ENCODE data around the gene PILRA.

Gene PILRA

GRCh38 chr7:100413889-100414288, 40.6 kb downstream of the PILRA start:
- no peak for DNase-seq

- no peak for DNase-seq
Measured at GRCh38 chr7:100415448-100415847, 42.2 kb downstream of the PILRA start.

GRCh38 chr7:100418930-100419659, 45.8 kb downstream of the PILRA start:
- DNase-seq, result no peak

- DNase-seq, result no peak
Measured at GRCh38 chr7:100419660-100420226, 46.5 kb downstream of the PILRA start.

- DNase-seq, result no peak
Measured at GRCh38 chr7:100423315-100423714, 50.0 kb downstream of the PILRA start.

GRCh38 chr7:100425347-100425746, 52.1 kb downstream of the PILRA start:
- no peak for DNase-seq

- no peak for DNase-seq
Measured at GRCh38 chr7:100426516-100426915, 53.2 kb downstream of the PILRA start.

- DNase-seq, result no peak
Measured at GRCh38 chr7:100427762-100428198, 54.5 kb downstream of the PILRA start.

- peak; percentile 97 to 99 for DNase-seq
Measured at GRCh38 chr7:100428199-100428966, 55.1 kb downstream of the PILRA start, which contains the start of gene ZCWPW1. Gene ZCWPW1, minus strand, starts transcription at chr7:100428703. Its CDS starts 8,054 bp downstream, at chr7:100420649.

- DNase-seq, result peak; percentile 100
Measured at GRCh38 chr7:100428967-100429636, 55.8 kb downstream of the PILRA start.

GRCh38 chr7:100429637-100430492, 56.6 kb downstream of the PILRA start, which contains the start of gene MEPCE:
Gene MEPCE, plus strand, starts transcription at chr7:100429831. Its CDS starts 188 bp downstream, at chr7:100430019.
- peak; percentile 98 to 99 for DNase-seq

- no peak for DNase-seq
Measured at GRCh38 chr7:100430493-100431285, 57.4 kb downstream of the PILRA start.

- no peak for DNase-seq
Measured at GRCh38 chr7:100431286-100431735, 58.0 kb downstream of the PILRA start.

- no peak for DNase-seq
Measured at GRCh38 chr7:100432053-100432452, 58.8 kb downstream of the PILRA start.

- DNase-seq, result no peak
Measured at GRCh38 chr7:100432621-100433275, 59.5 kb downstream of the PILRA start.

- DNase-seq, result no peak
Measured at GRCh38 chr7:100433276-100433591, 59.9 kb downstream of the PILRA start.

GRCh38 chr7:100433592-100434296, 60.5 kb downstream of the PILRA start:
- no peak for DNase-seq

- no peak for DNase-seq
Measured at GRCh38 chr7:100434297-100435144, 61.2 kb downstream of the PILRA start.

Measured in NCI-H1930 (cell line).